ENCODE data around the gene MARCHF2.
A peak's percentile ranks its signal among the peaks of the same experiment; 100 is the strongest.

Gene MARCHF2

GRCh38 chr19:8481616-8482015, 68.5 kb downstream of the MARCHF2 start:
- no peak for DNase-seq

GRCh38 chr19:8482696-8483095, 69.6 kb downstream of the MARCHF2 start:
- no peak for DNase-seq

GRCh38 chr19:8483165-8483564, 70.1 kb downstream of the MARCHF2 start:
- DNase-seq: no peak

- peak; percentile 10 for DNase-seq
Observed at GRCh38 chr19:8484331-8484894, 71.3 kb downstream of the MARCHF2 start.

GRCh38 chr19:8485561-8486371, 72.7 kb downstream of the MARCHF2 start:
- DNase-seq: no peak

GRCh38 chr19:8486661-8487136, 73.6 kb downstream of the MARCHF2 start:
- no peak for DNase-seq

GRCh38 chr19:8487137-8487851, 74.2 kb downstream of the MARCHF2 start:
- DNase-seq: peak; percentile 43

GRCh38 chr19:8488365-8488764, 75.3 kb downstream of the MARCHF2 start:
- no peak for DNase-seq
